ENCODE data around the gene SPOP.

The SPOP gene

GRCh38 chr17:49677134-49677932 lies 564 bp downstream of the SPOP start:
- TF ChIP-seq REST (IDR thresholded peaks at IDR 0.05; ENCODE audit: insufficient read depth in 1 of 2, low read depth in 2 of 2, low read length in 2 of 2) (no peak), POLR2AphosphoS5 (IDR thresholded peaks at IDR 0.05; ENCODE audit: low read depth, low read length) (peak; percentile 82), TAF1 (IDR thresholded peaks at IDR 0.05; ENCODE audit: borderline replicate concordance, insufficient read depth, low read length) (peak; percentile 62; the same call in 1 of the 2 replicates)

- no peak for TF ChIP-seq TAF1 (IDR thresholded peaks at IDR 0.05; ENCODE audit: borderline replicate concordance, insufficient read depth, low read length)
- TF ChIP-seq POLR2AphosphoS5 (IDR thresholded peaks at IDR 0.05; ENCODE audit: low read depth, low read length): no peak
- TF ChIP-seq FOXP2 (optimal IDR thresholded peaks at IDR 0.05; ENCODE audit: borderline replicate concordance, extremely low read depth, extremely low read length, insufficient read depth): no peak
- no peak for TF ChIP-seq SIN3A (IDR thresholded peaks at IDR 0.05; ENCODE audit: borderline replicate concordance, insufficient read depth, low read length)
- TF ChIP-seq REST (IDR thresholded peaks at IDR 0.05; ENCODE audit: insufficient read depth in 1 of 2, low read depth in 2 of 2, low read length in 2 of 2): no peak
Observed at GRCh38 chr17:49676276-49676868, 1.5 kb downstream of the SPOP start.

- no peak for TF ChIP-seq TAF1 (IDR thresholded peaks at IDR 0.05; ENCODE audit: borderline replicate concordance, insufficient read depth, low read length)
- TF ChIP-seq SIN3A (IDR thresholded peaks at IDR 0.05; ENCODE audit: borderline replicate concordance, insufficient read depth, low read length): no peak
- TF ChIP-seq POLR2AphosphoS5 (IDR thresholded peaks at IDR 0.05; ENCODE audit: low read depth, low read length): no peak
Observed at GRCh38 chr17:49674507-49674906, 3.4 kb downstream of the SPOP start.

- TF ChIP-seq FOXP2 (optimal IDR thresholded peaks at IDR 0.05; ENCODE audit: borderline replicate concordance, extremely low read depth, extremely low read length, insufficient read depth): no peak
- TF ChIP-seq REST (IDR thresholded peaks at IDR 0.05; ENCODE audit: insufficient read depth in 1 of 2, low read depth in 2 of 2, low read length in 2 of 2): no peak
- no peak for TF ChIP-seq POLR2AphosphoS5 (IDR thresholded peaks at IDR 0.05; ENCODE audit: low read depth, low read length)
- TF ChIP-seq SIN3A (IDR thresholded peaks at IDR 0.05; ENCODE audit: borderline replicate concordance, insufficient read depth, low read length): no peak
Observed at GRCh38 chr17:49670641-49671040, 7.3 kb downstream of the SPOP start.

- TF ChIP-seq REST (IDR thresholded peaks at IDR 0.05; ENCODE audit: insufficient read depth in 1 of 2, low read depth in 2 of 2, low read length in 2 of 2) (no peak), FOXP2 (optimal IDR thresholded peaks at IDR 0.05; ENCODE audit: borderline replicate concordance, extremely low read depth, extremely low read length, insufficient read depth) (no peak), SIN3A (IDR thresholded peaks at IDR 0.05; ENCODE audit: borderline replicate concordance, insufficient read depth, low read length) (no peak), POLR2AphosphoS5 (IDR thresholded peaks at IDR 0.05; ENCODE audit: low read depth, low read length) (no peak), TAF1 (IDR thresholded peaks at IDR 0.05; ENCODE audit: borderline replicate concordance, insufficient read depth, low read length) (no peak)
Observed at GRCh38 chr17:49670002-49670401, 7.9 kb downstream of the SPOP start.
